ENCODE measurements around the gene PLN.

The PLN gene

DNA sequence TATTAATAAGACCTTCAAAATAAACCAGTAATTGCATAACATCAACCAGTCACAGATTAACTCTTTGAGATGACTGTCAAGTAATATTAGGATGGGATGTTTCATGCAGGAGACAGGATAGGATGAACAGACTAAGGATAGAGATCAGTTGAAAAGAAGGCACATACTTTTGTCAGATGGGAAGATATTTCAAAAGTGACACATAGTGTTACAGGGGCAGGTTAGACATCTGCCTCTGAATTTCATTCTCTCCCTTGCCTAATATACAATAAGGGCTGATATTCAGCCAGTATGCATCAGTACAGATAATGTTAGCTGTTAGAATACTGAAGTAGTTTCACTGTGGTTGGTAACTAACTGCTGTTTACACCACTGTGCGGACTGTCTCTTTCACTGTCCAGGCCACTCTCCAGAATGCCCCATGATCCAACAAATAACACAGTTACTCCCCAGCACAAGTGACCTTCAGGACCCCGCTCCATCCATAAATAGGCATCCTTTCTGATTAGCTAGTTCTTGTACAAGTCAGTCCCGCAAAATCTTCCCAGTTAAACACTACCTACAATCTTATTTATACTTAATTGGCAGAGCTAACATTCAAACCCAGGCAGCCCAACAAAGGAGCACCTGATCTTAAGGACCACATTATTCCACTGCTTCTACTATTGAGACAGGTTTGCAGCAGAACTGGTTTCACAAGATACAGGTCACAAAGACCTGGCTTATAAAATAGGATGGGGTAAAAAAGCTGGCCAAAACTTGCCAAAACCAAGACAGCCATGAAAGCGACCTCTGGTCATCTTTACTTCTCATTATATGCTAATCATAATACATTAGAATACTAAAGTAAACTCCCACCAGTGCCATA, 21.9 kb upstream of the PLN start:
- Histone ChIP-seq H3K36me3 (ENCODE audit: control insufficient read depth, insufficient read depth, low read length) (no peaks in the 10 kb centered on the region), H3K79me2 (peaks cover 4% of the 10 kb centered on the region), H3K4me2 (ENCODE audit: low read length) (no peak overlapping the region), H3K27ac (no peak overlapping the region), H3K9me3 (ENCODE audit: control insufficient read depth, low read length) (no peaks in the 10 kb centered on the region), H2AFZ (no peak overlapping the region), H3K9ac (no peak overlapping the region), H3K4me1 (peaks cover 3% of the 10 kb centered on the region), H3K4me3 (ENCODE audit: low read depth, low read length) (no peak overlapping the region), H3K27me3 (ENCODE audit: control insufficient read depth, insufficient read depth, low read length) (no peaks in the 10 kb centered on the region)
- TF ChIP-seq, protein P1, sequence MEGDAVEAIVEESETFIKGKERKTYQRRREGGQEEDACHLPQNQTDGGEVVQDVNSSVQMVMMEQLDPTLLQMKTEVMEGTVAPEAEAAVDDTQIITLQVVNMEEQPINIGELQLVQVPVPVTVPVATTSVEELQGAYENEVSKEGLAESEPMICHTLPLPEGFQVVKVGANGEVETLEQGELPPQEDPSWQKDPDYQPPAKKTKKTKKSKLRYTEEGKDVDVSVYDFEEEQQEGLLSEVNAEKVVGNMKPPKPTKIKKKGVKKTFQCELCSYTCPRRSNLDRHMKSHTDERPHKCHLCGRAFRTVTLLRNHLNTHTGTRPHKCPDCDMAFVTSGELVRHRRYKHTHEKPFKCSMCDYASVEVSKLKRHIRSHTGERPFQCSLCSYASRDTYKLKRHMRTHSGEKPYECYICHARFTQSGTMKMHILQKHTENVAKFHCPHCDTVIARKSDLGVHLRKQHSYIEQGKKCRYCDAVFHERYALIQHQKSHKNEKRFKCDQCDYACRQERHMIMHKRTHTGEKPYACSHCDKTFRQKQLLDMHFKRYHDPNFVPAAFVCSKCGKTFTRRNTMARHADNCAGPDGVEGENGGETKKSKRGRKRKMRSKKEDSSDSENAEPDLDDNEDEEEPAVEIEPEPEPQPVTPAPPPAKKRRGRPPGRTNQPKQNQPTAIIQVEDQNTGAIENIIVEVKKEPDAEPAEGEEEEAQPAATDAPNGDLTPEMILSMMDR (IDR thresholded peaks at IDR 0.05), result no peak

DNA sequence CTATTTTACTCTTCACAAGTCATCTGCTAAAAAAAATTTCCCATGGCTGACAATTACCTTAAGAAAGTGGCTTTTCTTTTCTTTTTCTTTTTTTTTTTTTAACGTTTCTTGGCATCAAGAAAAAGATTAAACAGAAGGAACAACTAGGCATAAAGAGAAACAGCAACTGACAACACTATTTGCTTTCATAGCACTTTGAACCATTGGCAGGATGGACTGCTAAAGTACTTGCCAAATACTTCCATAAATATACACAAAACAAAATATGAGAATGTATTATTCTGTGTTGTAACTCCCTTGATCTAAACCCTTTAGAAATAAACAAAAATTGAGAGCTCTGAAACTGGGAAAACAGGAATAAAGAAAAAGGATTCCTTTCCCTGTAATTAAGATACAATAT, 20.0 kb upstream of the PLN start:
- H2AFZ ChIP-seq, result no peak overlapping the region
- no peak overlapping the region for H3K4me2 ChIP-seq (ENCODE audit: low read length)
- H3K4me3 ChIP-seq (ENCODE audit: low read depth, low read length), result no peak overlapping the region
- no peak overlapping the region for H3K9ac ChIP-seq
- peaks cover 11% of the 10 kb centered on the region for H3K79me2 ChIP-seq
- no peak overlapping the region for H3K27ac ChIP-seq
- no peaks in the 10 kb centered on the region for H3K9me3 ChIP-seq (ENCODE audit: control insufficient read depth, low read length)
- TF ChIP-seq, protein P1 (IDR thresholded peaks at IDR 0.05), result no peak
- H3K4me1 ChIP-seq, result peaks cover 3% of the 10 kb centered on the region
- H3K27me3 ChIP-seq (ENCODE audit: control insufficient read depth, insufficient read depth, low read length), result no peaks in the 10 kb centered on the region
- no peaks in the 10 kb centered on the region for H3K36me3 ChIP-seq (ENCODE audit: control insufficient read depth, insufficient read depth, low read length)

- Histone ChIP-seq H3K4me3 (ENCODE audit: low read depth, low read length) (no peak overlapping the region), H3K79me2 (peaks cover 17% of the 10 kb centered on the region), H3K9ac (no peak overlapping the region), H3K9me3 (ENCODE audit: control insufficient read depth, low read length) (no peaks in the 10 kb centered on the region), H3K27me3 (ENCODE audit: control insufficient read depth, insufficient read depth, low read length) (no peaks in the 10 kb centered on the region), H3K36me3 (ENCODE audit: control insufficient read depth, insufficient read depth, low read length) (no peaks in the 10 kb centered on the region), H2AFZ (no peak overlapping the region), H3K4me1 (peaks cover 3% of the 10 kb centered on the region), H3K4me2 (ENCODE audit: low read length) (no peak overlapping the region), H3K27ac (no peak overlapping the region)
- TF ChIP-seq, protein P1 (IDR thresholded peaks at IDR 0.05), result no peak
These were observed 18.3 kb upstream of the PLN start for GRCh38 chr6:118529756-118530155.

DNA sequence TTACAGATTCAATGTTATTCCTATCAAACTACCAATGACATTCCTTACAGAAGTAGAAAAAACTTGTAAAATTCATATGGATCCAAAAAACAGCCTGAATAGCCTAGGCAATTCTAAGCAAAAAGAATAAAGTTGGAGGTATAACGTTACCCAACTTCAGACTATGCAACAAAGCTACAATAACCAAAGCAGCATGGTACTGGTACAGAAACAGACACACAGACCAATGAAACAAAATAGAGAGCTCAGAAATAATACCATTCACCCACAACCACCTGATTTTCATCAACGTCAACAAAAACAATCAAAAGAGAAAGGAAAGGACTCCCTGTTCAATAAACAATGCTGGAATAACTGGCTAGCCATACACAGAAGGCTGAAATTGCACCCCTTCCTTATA, 17.2 kb upstream of the PLN start:
- Histone ChIP-seq H3K9me3 (ENCODE audit: control insufficient read depth, low read length) (no peaks in the 10 kb centered on the region), H3K27me3 (ENCODE audit: control insufficient read depth, insufficient read depth, low read length) (no peaks in the 10 kb centered on the region), H2AFZ (no peak overlapping the region), H3K9ac (no peak overlapping the region), H3K27ac (no peak overlapping the region), H3K36me3 (ENCODE audit: control insufficient read depth, insufficient read depth, low read length) (no peaks in the 10 kb centered on the region), H3K4me2 (ENCODE audit: low read length) (no peak overlapping the region), H3K4me1 (peaks cover 3% of the 10 kb centered on the region), H3K4me3 (ENCODE audit: low read depth, low read length) (no peak overlapping the region), H3K79me2 (peaks cover 17% of the 10 kb centered on the region)
- TF ChIP-seq, protein P1 (IDR thresholded peaks at IDR 0.05), result no peak

All from parathyroid adenoma (tissue), 2 donors.